Tibial nerve (tissue), 4 donors: ENCODE data around the gene CCDC169. TPM values are rescaled to one million over a fixed set of nuclear protein-coding genes. Genes with fewer than 3 reads are reported as not detected.

Experiments
- DNase-seq, 2 donors: peaks; one replicate each; pipeline ENCODE4 v3.0.0-alpha.2; 2019; ENCODE audit warnings: low spot score in 2 of 2
- H3K27ac ChIP-seq, 4 donors: fragments of 200-600 bp; sonication (generic) in 3 of 4; one replicate each; pipeline ENCODE4 v1.5.1; 2017 to 2019; ENCODE audit warnings: mild to moderate bottlenecking in 1 of 4
- H3K27me3 ChIP-seq, 2 donors: fragments of 200-600 bp; sonication (generic) in 1 of 2; one replicate each; pipeline versions ENCODE4 v1.5.1 to v1.6.0; 2017 to 2019
- H3K36me3 ChIP-seq, 3 donors: fragments of 200-600 bp; sonication (generic); one replicate each; pipeline ENCODE4 v1.5.1; 2018 to 2019
- H3K4me1 ChIP-seq, 4 donors: fragments of 200-600 bp; sonication (generic) in 3 of 4; one replicate each; pipeline ENCODE4 v1.5.1; 2017 to 2019
- H3K4me3 ChIP-seq, 4 donors: fragments of 200-600 bp; sonication (generic) in 3 of 4; one replicate each; pipeline ENCODE4 v1.5.1; 2017 to 2019; ENCODE audit warnings: mild to moderate bottlenecking in 1 of 4, moderate library complexity in 1 of 4
- H3K9me3 ChIP-seq, 4 donors: fragments of 200-600 bp; sonication (generic) in 3 of 4; one replicate each; pipeline ENCODE4 v1.5.1; 2017 to 2019
- CTCF ChIP-seq, 5 experiments: fragments of 200-600 bp in 3 of 5; fragments of 450-650 bp in 2 of 5; sonication (generic) in 3 of 5; IDR thresholded peaks; one replicate each; pipeline ENCODE4 v1.5.1; 2016 to 2019; ENCODE audit warnings: antibody characterized with exemption in 5 of 5, mild to moderate bottlenecking in 3 of 5, moderate library complexity in 2 of 5
- EP300 ChIP-seq, 2 donors: sonication (generic); formaldehyde crosslinking; IDR thresholded peaks; one replicate each; pipeline ENCODE4 v1.6.1; 2017; ENCODE audit warnings: antibody characterized with exemption in 2 of 2, mild to moderate bottlenecking in 1 of 2
- POLR2A ChIP-seq, 2 donors: fragments of 450-650 bp; IDR thresholded peaks; one replicate each; pipeline ENCODE4 v1.6.1; 2017; ENCODE audit warnings: antibody characterized with exemption in 2 of 2, mild to moderate bottlenecking in 2 of 2, moderate library complexity in 2 of 2
- WGBS, 2 donors: methylation state at CpG; one replicate each; pipeline ENCODE4 v1.1.5; 2018; 5-methylcytosine and 5-hydroxymethylcytosine counted together
- total RNA-seq, 4 donors: library from RNA; depleted of rRNA; stranded (reverse); fragments of >200 nt; gene quantifications; one replicate each; pipeline ENCODE4 v1.1.0, GENCODE V29; 2016

Gene CCDC169
- total RNA-seq, 4 donors from 2014 or later = 0.30 to 0.63 (median 0.39) TPM; not detected in 1

DNA sequence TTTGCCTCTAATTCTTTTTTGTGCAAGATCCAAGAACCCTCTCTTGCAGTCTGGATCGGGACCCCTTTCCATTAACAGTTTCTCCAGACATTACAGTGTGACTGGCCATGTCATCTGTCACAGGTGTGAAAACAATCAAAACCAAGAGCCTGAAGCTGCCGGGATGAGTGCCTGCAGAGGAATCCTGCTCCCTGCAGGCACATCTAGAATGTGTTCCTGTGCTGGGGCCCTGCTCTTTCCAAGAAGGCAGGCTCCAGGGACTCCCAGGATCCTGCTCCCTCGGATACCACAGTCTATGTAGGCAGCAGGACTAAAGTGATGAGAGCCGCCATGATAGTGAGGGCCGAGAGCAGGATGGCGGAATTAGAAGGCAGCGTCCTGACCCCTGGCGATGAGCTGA is 38.8 kb downstream of the CCDC169 start:
- Histone ChIP-seq H3K27ac (no peak overlapping the region), H3K27me3 (no peaks in the 10 kb centered on the region), H3K36me3 (no peaks in the 10 kb centered on the region), H3K9me3 (no peaks in the 10 kb centered on the region), H3K4me1 (peaks cover 0 to 6% (median 0%) of the 10 kb centered on the region in 4 donors), H3K4me3 (no peak overlapping the region)
- TF ChIP-seq CTCF (IDR thresholded peaks at IDR 0.05) (no peak), POLR2A (IDR thresholded peaks at IDR 0.05) (no peak), EP300 (IDR thresholded peaks at IDR 0.05) (no peak)
- WGBS, 2 donors = 76 to 85% methylated on average over 8 of the region's 8 CpGs
- no peak for DNase-seq

GRCh38 chr13:36251526-36251925 is 46.1 kb downstream of the CCDC169 start:
- TF ChIP-seq POLR2A (IDR thresholded peaks at IDR 0.05) (no peak), EP300 (IDR thresholded peaks at IDR 0.05) (no peak), CTCF (IDR thresholded peaks at IDR 0.05) (no peak)
- Histone ChIP-seq H3K27me3 (no peaks in the 10 kb centered on the region), H3K4me3 (no peak overlapping the region), H3K27ac (no peak overlapping the region), H3K4me1 (no peaks in the 10 kb centered on the region), H3K9me3 (peaks cover 0 to 3% (median 1%) of the 10 kb centered on the region in 4 donors), H3K36me3 (no peaks in the 10 kb centered on the region)
- DNase-seq = no peak

- WGBS, 2 donors = 70 to 83% methylated on average over 4 of the region's 4 CpGs
- H3K4me3 ChIP-seq = no peak overlapping the region
- DNase-seq = no peak
- H3K27me3 ChIP-seq = no peaks in the 10 kb centered on the region
- H3K9me3 ChIP-seq = peaks cover 0 to 4% (median 1%) of the 10 kb centered on the region in 4 donors
- H3K4me1 ChIP-seq = no peaks in the 10 kb centered on the region
- no peak for TF ChIP-seq POLR2A (IDR thresholded peaks at IDR 0.05)
- no peak for TF ChIP-seq EP300 (IDR thresholded peaks at IDR 0.05)
- no peak for TF ChIP-seq CTCF (IDR thresholded peaks at IDR 0.05)
- no peak overlapping the region for H3K27ac ChIP-seq
- H3K36me3 ChIP-seq = no peaks in the 10 kb centered on the region
These were observed 46.6 kb downstream of the CCDC169 start for GRCh38 chr13:36251017-36251416.

DNA sequence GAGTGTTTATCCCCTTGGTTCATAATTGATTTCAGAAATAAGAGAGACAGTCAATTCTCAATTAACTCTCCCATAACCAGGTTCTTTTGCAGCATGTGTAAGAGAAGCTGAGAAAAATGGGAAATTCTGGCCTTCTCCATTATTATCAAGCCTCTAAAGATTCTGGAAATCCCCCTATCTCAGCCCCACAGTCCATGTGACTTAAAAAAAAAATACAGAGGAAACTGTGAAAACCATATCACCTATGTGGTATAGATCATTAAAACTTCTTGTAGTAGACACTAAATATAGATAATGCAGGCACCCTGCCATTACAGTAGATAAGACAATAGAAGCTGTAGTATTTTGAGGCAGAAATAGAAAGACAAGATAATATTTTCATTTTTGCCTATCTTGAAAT is 48.9 kb downstream of the CCDC169 start:
- TF ChIP-seq CTCF (IDR thresholded peaks at IDR 0.05) = no peak
- TF ChIP-seq EP300 (IDR thresholded peaks at IDR 0.05) = no peak
- no peak for TF ChIP-seq POLR2A (IDR thresholded peaks at IDR 0.05)
- Histone ChIP-seq H3K27me3 (no peaks in the 10 kb centered on the region), H3K9me3 (peaks cover 0 to 4% (median 1%) of the 10 kb centered on the region in 4 donors), H3K4me3 (no peak overlapping the region), H3K36me3 (no peaks in the 10 kb centered on the region), H3K27ac (no peak overlapping the region), H3K4me1 (no peaks in the 10 kb centered on the region)
- DNase-seq = no peak

DNA sequence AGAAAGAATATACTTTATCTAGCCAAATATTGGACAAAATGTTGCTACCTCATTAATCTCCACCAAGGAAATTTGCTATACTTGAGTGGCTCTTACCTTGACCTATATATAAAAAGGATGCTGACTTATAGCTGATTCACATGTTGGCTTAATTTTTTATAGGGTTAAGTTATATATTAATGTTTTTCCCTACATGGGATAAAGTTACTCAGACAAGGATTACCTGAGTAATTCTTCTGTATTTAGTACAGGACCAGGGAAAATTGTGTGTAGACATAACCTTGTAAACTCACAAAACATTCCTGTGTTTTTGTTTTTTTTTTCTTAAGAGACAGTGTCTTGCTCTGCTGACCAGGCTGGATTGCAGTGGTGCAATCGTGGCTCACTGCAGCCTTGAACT is 52.6 kb downstream of the CCDC169 start:
- DNase-seq = no peak
- H3K27me3 ChIP-seq = no peaks in the 10 kb centered on the region
- H3K9me3 ChIP-seq = peaks cover 0 to 4% (median 1%) of the 10 kb centered on the region in 4 donors
- no peak overlapping the region for H3K27ac ChIP-seq
- no peaks in the 10 kb centered on the region for H3K36me3 ChIP-seq
- 70 to 85% methylated on average over 1 of the region's 1 CpG for WGBS, 2 donors
- H3K4me1 ChIP-seq = no peaks in the 10 kb centered on the region
- no peak overlapping the region for H3K4me3 ChIP-seq
- TF ChIP-seq CTCF (IDR thresholded peaks at IDR 0.05) = no peak
- no peak for TF ChIP-seq EP300 (IDR thresholded peaks at IDR 0.05)
- no peak for TF ChIP-seq POLR2A (IDR thresholded peaks at IDR 0.05)
